HPDE6-E6E7 (cell line): ENCODE results near the gene RNF121.

Experiments
- DNase-seq: peaks from one replicate; pipeline ENCODE4 v3.0.0; 2011; ENCODE audit warnings: missing footprints; ENCODE audit errors: extremely low spot score

RNF121 gene

DNA sequence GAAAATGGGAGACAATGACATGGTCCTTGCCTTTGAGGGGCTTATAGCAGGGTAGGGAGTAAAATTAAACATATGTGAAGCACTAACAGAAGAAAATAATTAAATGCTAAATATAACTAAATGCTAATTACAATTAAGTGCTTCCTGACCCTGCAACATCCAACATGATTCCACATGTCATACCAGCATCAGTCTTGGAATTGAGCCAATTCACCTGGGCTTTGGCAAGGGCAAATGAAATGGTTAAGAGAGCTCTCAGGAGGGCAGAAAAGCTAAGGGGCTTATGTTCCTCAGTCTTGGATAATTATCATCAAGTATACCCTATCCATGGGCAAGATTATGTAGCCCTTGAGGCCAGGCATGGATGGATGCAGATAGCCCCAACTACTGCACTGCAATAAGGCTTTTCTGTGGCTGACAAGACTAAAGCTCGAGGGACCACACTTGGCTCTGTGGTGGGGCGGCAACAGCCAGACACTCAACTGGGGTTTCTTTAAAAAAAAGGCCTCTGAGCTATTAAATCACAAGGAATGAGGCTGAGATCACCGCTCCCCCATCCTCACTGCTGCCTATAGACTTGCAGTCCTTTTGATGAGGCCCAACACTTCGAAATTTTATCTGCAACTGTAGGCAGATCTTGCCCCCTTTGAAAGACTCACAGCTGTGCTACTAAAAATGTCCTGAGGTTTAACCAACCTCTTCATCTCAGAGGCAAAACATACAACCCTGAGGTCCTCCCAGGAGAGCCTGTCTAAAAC is 108.9 kb downstream of the RNF121 start:
- no peak for DNase-seq

DNA sequence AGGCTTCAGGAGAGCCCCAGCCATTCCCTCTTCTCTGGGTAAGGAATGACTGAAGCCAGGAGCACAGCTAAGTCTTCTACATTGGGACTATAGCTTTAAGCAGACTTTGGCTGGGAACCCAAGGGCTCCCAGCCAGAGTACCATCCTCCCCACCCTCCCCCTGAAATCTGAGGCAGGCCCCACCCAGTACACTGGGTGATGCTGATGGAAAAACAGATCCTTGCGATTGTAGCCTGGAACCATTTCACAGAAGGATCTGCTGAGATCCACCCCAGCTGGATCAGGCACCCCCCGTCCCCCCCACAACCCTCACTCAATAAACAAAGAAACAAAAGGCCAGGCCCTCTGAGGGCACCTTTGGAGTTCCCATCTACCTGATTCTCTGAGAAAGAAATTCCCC is 109.6 kb downstream of the RNF121 start:
- no peak for DNase-seq

DNA sequence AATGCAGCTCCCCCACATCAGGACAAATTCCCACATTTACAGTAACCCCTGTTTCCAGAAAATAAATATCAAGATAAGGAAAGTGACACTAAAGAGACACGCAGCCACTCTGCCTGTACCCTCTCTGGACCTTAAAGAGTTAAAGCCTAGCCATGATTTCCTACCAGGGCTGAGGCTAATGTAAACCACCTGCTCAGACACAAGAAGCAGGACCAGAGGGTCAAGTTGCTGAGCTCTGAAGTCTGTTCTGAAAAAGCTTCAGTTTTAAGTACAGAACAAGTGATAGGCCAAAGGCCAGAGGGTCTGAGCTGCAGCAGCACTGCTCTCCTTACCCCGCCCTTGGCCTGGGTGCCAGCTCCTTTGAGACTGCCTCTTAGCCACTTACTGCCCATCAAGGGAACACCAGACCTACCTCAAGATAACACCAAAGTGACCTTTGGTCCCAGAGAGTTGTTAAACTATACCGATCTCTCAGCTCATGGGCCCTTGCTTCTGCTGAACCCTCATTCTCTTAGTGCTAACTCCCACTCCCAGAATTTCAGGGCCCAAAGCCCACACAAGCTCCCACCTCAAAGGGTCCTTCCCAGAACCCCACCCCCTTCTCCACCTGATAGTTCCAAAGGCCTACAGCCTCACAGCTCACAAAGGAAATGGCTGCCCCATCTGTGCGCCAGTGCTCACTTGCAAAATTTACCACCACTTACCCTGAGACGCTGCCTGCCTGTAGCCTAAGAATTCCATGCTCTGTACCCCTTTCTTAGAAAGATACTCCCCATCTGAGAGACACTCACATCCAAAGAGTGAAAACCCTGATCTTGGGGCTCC is 110.4 kb downstream of the RNF121 start:
- DNase-seq = no peak

DNA sequence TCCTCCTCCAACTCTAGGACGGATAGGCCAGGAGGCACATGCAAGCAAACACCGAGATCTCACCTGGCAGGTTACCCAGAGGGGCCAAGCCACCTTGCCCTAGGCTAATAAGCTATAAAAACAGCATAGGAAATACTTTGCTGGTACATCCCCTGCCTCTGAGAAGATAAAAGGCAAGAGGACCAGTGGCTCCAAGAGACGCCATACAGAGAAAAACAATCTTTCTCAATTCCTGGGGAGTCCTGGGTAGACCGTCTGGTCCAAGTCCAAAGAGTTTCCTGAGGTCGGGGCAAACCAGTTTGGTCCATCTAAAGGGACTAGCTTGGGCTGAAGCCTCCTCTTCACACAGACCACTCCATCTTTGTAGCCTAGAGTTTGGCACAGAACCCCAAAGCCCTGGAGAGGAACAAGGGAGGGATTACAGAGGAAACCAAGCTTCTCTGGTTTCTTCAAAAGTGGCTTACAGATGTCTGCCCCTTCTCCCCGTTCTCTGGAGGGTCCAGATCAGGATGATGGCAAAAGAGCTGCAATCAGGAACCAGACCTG is 111.1 kb downstream of the RNF121 start:
- no peak for DNase-seq

DNA sequence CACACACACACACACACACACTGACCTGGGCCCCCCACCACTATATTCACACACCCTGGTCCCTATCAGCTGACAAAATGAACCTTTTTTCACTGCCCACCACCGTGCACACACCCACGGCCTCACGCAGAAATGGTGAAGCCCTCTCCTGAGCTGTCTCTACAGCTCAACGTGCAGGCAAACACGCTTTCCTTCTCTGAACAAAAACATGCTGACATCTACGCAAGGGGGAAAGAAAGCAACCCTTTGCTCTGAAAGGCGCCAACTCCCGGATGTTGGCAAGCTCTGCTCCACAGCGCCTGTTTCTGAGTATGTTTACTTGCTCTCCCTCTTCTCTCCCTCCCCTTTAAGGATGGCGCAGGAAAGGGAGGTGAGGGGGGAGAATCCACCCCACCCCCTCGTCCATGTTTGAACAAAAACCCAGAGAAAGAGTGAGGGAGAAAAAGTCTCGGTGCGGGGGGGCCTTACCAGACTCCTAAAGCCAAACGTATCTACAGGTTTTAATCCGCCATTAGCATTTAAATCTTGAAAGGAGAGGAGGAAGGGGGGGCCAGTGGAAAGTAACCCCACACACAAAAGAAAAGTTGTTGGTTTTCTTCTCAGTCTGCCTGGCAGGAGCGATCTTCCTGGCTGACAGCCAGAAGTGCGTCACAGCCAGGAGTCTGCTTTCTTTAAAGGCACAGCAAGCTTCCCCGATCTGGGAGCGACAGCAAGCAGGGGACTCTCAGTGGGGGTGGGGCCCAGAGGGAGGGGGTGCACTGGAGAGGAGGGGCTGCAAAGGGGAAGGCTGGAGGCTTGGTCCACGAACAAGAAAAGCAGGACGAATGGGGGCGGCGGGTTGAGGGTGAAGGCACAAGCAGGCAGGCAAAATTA is 111.9 kb downstream of the RNF121 start:
- DNase-seq = peak; percentile 74

DNA sequence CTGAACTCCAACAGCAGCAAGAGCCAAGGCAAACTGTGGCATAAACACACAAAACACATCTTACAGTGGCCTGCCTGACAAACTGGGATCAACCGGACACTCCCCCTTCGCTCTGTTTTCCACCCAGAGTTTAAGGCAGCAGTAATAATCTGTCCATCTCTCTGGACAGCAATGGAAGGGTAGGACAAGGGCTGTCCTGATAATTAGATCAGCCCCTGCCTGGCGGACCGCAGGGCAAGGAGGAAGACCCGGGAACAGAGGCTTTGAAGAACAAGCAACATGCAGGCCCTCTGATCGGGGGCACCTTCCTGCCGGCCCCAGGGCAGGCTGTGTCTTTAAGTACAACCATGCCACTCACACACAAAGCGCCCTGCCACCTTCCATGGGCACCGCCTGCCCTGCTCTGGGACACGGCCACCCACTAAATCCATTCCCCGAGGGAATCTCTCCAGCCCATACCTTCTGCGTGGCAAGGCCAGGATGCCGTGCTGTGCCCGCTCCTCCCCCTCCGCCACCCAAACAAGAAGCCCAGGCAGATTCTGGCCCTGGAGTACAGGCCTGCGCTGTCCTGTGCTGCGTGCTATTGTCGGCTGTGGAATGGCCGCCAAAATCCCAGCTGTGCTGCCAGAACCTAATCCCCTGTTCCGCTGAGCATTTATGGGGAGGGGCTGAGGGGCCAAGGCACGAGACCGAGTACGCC is 112.7 kb downstream of the RNF121 start:
- DNase-seq = peak; percentile 50

DNA sequence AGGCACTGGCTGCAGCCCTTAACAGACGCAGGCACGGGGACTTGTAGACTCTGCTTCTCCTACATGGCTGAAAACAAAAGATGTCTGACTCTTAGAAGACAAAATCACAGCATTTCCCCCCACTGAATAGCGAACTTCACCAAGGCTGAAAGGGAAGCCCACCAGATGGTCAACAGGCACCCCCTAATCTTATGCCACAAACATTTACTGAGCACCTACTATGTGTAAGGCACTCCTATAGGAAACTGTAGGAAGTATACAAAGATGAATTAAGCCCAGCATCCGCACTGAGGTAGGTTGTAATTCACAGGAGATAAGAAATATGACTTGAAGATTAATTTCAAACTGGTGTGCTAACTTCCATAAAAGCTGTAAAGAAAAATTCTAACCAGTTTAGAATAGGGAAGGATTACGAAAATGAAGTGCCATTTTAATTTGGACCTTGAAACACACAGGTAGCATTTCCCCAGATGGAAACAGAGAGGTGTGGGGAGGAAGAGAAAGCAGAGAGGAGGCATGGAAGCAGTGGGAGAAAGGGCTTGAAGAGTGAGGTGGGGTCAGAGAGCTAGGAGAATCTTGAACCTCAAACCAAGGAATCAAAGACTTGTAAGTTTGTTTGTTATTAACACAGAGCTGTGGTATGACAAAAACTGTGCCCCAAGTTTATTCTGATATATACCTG is 113.4 kb downstream of the RNF121 start:
- DNase-seq = no peak

DNA sequence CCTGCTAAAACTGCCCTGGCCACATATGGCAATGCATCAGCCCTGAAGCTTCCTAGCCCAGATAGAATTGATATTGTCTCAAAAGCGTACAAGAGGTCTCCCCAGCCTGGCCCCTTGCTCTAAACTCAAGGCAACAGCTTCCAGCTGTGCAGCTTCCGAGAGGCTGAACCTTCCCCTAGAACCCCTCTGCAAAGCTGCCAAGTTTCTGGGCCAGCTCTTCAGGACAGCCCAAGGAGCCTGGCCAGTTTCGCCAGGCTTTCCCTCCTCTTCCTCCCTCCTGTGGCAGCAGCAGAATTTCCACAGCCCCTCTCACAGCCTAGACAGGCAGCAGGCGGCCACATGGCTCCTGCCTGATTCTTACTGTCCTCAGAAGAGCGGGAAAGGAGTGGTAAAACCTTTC is 117.0 kb downstream of the RNF121 start:
- DNase-seq = no peak
